HuH-7 (cell line): ENCODE measurements around the gene OR5B12.
"Not testable (repeated sequence)": the region's sequence is repeated elsewhere in the genome, so short reads cannot be mapped to it uniquely, and the experiment has no call there.

ENCODE experiments used
- DNase-seq: peaks from one replicate; pipeline ENCODE4 v3.0.0; 2011; ENCODE audit warnings: low spot score

OR5B12 gene

GRCh38 chr11:58442136-58442535 is at the start of gene OR5B12:
Gene OR5B12 (minus strand): TSS chr11:58442236. CDS start chr11:58440151, 2,085 bp downstream.
- DNase-seq: no peak

GRCh38 chr11:58490827-58491226 is 48.8 kb upstream of the OR5B12 start:
- DNase-seq: no peak

- DNase-seq: no peak
These were observed 45.1 kb upstream of the OR5B12 start for GRCh38 chr11:58487170-58487569.

GRCh38 chr11:58485961-58486360 is 43.9 kb upstream of the OR5B12 start:
- no peak for DNase-seq

GRCh38 chr11:58471892-58472291 is 29.9 kb upstream of the OR5B12 start:
- no peak for DNase-seq

GRCh38 chr11:58466293-58466692 is 24.3 kb upstream of the OR5B12 start:
- DNase-seq: no peak

GRCh38 chr11:58465690-58466089 is 23.7 kb upstream of the OR5B12 start:
- DNase-seq: no peak

- no peak for DNase-seq
These were observed 9.5 kb upstream of the OR5B12 start for GRCh38 chr11:58451585-58451984.

GRCh38 chr11:58446294-58446693 is 4.3 kb upstream of the OR5B12 start:
- no peak for DNase-seq

- no peak for DNase-seq
These were observed 2.3 kb upstream of the OR5B12 start for GRCh38 chr11:58444300-58444699.

- no peak for DNase-seq
These were observed 3.5 kb downstream of the OR5B12 start for GRCh38 chr11:58438486-58438885.

GRCh38 chr11:58434217-58434616 is 7.8 kb downstream of the OR5B12 start:
- no peak for DNase-seq

GRCh38 chr11:58433638-58434203 is 8.3 kb downstream of the OR5B12 start:
- no peak for DNase-seq

GRCh38 chr11:58429273-58429672 is 12.8 kb downstream of the OR5B12 start:
- DNase-seq: no peak

- no peak for DNase-seq
These were observed 14.0 kb downstream of the OR5B12 start, which contains the start of gene OR5B2 for GRCh38 chr11:58428021-58428420. Gene OR5B2 (minus strand): TSS chr11:58428121. CDS start chr11:58423261, 4,860 bp downstream.

GRCh38 chr11:58406774-58407173 is 35.3 kb downstream of the OR5B12 start, which contains the start of gene OR5B3:
Gene OR5B3 (minus strand): TSS chr11:58406874. CDS start chr11:58403409, 3,465 bp downstream.
- DNase-seq: no peak

- DNase-seq: not testable (repeated sequence)
These were observed 42.4 kb downstream of the OR5B12 start for GRCh38 chr11:58399622-58400021.

GRCh38 chr11:58395581-58395980 is 46.5 kb downstream of the OR5B12 start:
- no peak for DNase-seq

- no peak for DNase-seq
These were observed 47.8 kb downstream of the OR5B12 start for GRCh38 chr11:58394195-58394594.

GRCh38 chr11:58392746-58393145 is 49.3 kb downstream of the OR5B12 start:
- no peak for DNase-seq

- DNase-seq: no peak
These were observed 50.2 kb downstream of the OR5B12 start for GRCh38 chr11:58391879-58392278.

- no peak for DNase-seq
These were observed 51.4 kb downstream of the OR5B12 start for GRCh38 chr11:58390551-58391063.
